Bronchial smooth muscle cell (primary cell): ENCODE data around the gene TXLNG. TPM values are rescaled to one million over a fixed set of nuclear protein-coding genes. Genes with fewer than 3 reads are reported as not detected.

ENCODE experiments used
- total RNA-seq: library from RNA; depleted of rRNA; stranded (reverse); fragments of >200 nt; gene quantifications from 2 replicates; pipeline ENCODE4 v1.2.1, GENCODE V29; 2014

Gene TXLNG
- total RNA-seq: 4.0 and 6.1 TPM in 2 replicates

DNA sequence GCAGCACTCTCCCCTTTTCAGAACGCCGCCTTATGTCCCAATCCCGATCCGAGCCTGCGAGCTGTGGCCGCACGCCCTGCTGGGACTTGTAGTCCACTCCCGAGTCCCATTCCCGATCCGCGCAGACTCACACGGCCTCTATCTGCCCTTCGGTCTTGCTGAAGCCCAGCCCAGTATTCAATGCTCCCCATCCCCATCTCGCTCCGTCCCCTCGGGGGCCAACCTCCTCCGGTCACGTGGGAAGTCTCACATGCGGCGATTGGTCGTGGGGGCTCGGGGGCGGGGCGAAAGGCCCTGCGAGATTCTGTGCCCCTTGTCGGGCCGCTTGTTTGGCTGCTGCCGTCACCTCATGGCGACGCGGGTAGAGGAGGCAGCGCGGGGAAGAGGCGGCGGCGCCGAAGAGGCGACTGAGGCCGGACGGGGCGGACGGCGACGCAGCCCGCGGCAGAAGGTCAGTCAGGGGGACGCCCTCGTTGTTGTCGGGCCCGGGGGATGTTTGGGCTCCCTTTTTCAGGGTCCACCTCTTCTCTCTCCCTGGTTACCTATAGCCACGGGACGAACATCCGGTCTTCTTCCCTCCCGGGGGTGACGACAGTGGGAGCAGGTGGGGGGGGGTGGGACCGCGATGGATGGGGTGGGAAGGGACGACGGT, at the start of gene TXLNG:
TXLNG (plus strand) TSS at position 328 of the 652 bp plus-strand sequence; CDS start at position 350, 22 bp downstream.

DNA sequence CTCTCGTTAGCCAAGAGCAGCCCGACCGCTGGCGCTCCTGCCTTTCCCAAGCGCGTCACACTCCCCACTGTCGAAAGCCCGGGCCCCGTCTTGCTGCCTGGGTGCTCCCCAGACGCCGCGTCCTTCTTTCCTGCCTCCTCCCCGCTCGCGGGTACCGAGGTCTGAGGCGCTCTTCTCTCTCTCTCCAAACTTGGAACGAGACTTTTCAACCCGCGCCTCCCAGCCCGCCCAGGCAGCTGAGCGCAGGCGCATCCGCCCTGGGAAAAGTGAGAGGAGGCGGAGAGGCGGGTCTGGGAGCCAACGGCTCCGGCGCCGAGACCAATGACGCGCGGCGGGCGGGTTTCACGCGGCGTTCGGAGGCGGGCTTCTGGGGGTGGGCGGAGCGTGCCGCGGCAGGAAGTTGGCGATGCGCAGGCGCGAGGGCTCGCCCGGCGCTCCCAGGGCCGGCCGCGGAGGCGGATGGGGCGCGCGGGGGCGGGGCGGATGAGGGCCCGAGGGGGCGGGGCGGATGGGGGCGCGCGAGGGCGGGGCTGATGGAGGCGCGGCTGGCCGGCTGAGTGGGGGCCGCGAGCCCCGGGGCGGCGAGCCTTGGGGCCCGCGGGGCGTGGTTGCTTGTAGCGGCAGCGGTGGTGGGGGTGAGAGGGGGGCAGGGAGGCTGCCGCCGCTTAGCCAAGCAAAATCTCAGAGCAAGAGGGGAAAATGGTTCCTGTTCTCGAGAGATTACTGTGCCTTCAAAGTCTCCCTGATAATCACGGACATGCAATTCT, 84.0 kb downstream of the TXLNG start, which contains the start of gene RBBP7:
RBBP7 (minus strand) TSS at position 268 of the 767 bp plus-strand sequence. CDS start 309 bp downstream, outside the sequence.

Other genes with a start within 250 kb of the TXLNG start
- not detected in 2 replicates for gene S100G, start 136.3 kb upstream of the TXLNG start, total RNA-seq
- gene CTPS2, start 73.8 kb upstream of the TXLNG start, total RNA-seq: 8.8 and 9.5 TPM in 2 replicates
- gene SYAP1, start 66.9 kb upstream of the TXLNG start, total RNA-seq: 21.3 and 32.0 TPM in 2 replicates
- gene RBBP7, start 83.9 kb downstream of the TXLNG start, total RNA-seq: 115 and 129 TPM in 2 replicates
- gene REPS2, start 160.2 kb downstream of the TXLNG start, total RNA-seq: 0.16 and 0.52 TPM in 2 replicates